ENCODE measurements around the gene ACSBG1. TPM values are rescaled to one million over a fixed set of nuclear protein-coding genes. Genes with fewer than 3 reads are reported as not detected.
A peak's percentile ranks its signal among the peaks of the same experiment; 100 is the strongest.

ACSBG1 gene
- total RNA-seq, 1 experiment from 2014 or later = not detected

GRCh38 chr15:78146425-78147154, 87.8 kb downstream of the ACSBG1 start:
- Histone ChIP-seq H3K9me3 (no peaks in the 10 kb centered on the region), H3K4me3 (no peak overlapping the region), H3K36me3 (no peaks in the 10 kb centered on the region; the same call in none of the 2 replicates), H3K27me3 (no peaks in the 10 kb centered on the region)
- peak; percentile 26 for DNase-seq

GRCh38 chr15:78142332-78142731, 92.0 kb downstream of the ACSBG1 start:
- Histone ChIP-seq H3K36me3 (no peaks in the 10 kb centered on the region), H3K9me3 (no peaks in the 10 kb centered on the region)
- no peak for DNase-seq

GRCh38 chr15:78140292-78140691, 94.1 kb downstream of the ACSBG1 start:
- H3K9me3 ChIP-seq = no peaks in the 10 kb centered on the region
- peaks cover 2% of the 10 kb centered on the region for H3K27me3 ChIP-seq
- no peaks in the 10 kb centered on the region for H3K36me3 ChIP-seq
- H3K4me3 ChIP-seq = no peak overlapping the region
- DNase-seq = no peak

More at GRCh38 chr15:78142332-78142731, 92.0 kb downstream of the ACSBG1 start:
- H3K27me3 ChIP-seq = peaks cover 2% of the 10 kb centered on the region
- H3K4me3 ChIP-seq = no peak overlapping the region

- peaks cover 2% of the 10 kb centered on the region for H3K27me3 ChIP-seq
- DNase-seq = no peak
- H3K9me3 ChIP-seq = no peaks in the 10 kb centered on the region
- H3K4me3 ChIP-seq = no peak overlapping the region
- H3K36me3 ChIP-seq = no peaks in the 10 kb centered on the region
Measured at GRCh38 chr15:78139578-78139977, 94.8 kb downstream of the ACSBG1 start.

- Histone ChIP-seq H3K9me3 (no peaks in the 10 kb centered on the region), H3K36me3 (no peaks in the 10 kb centered on the region), H3K4me3 (no peak overlapping the region), H3K27me3 (no peaks in the 10 kb centered on the region)
- no peak for DNase-seq
Measured at GRCh38 chr15:78133801-78134200, 100.6 kb downstream of the ACSBG1 start.

- H3K36me3 ChIP-seq = no peaks in the 10 kb centered on the region
- peak within 1 kb of the TSS; percentile 72 for H3K4me3 ChIP-seq
- peak; percentile 75 for DNase-seq
Measured at GRCh38 chr15:78131295-78132061, 102.9 kb downstream of the ACSBG1 start, which contains the start of gene CIB2. CIB2 (minus strand) TSS chr15:78131445; CDS start chr15:78131215, 230 bp downstream.

DNA sequence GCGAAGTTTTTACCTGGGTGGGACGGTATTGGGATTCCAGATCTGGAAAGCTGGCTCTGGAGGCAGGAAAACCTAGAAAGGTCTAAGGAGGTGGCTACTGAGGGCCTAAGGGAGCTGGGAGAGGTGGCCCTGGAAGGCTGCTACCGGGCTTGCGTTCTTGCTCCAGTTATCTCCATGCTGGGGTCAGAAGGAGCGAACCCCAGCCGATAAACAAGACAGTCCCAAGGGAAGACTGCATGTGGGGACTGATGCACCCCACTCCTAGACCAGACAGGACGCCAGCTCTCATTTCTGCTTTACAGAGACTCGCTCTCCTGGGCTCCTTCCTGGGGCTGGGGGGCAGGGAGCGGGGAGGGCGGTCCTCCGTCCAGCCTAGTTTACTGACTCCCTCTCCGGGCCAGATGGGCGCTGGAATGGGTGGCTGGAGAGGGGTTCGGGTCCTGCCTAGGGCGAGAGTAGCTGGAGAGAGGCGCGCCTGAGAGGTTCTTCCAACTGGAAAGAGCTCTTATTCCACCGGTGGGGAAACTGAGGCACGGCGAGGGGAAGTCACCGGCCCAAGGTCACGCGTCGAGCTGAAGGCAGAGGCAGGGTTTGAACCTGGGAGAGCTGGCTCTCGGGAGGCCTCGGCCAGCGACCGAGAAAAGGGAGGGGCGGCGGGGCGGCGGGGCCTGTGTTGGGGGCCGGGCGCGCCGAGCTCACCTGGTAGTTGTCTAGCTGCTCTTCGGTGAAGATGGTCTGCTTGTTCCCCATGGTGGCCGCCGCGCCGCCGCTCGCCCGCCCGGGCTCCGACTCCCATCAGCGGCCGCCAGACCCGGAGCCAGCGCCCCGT, 103.7 kb downstream of the ACSBG1 start:
- Histone ChIP-seq H3K36me3 (no peaks in the 10 kb centered on the region), H3K9me3 (no peaks in the 10 kb centered on the region), H3K27me3 (no peaks in the 10 kb centered on the region), H3K4me3 (no peak overlapping the region)
- DNase-seq = no peak

More at GRCh38 chr15:78131295-78132061, 102.9 kb downstream of the ACSBG1 start, which contains the start of gene CIB2:
- Histone ChIP-seq H3K9me3 (no peaks in the 10 kb centered on the region), H3K27me3 (no peaks in the 10 kb centered on the region)

- no peak for DNase-seq
- H3K9me3 ChIP-seq = no peaks in the 10 kb centered on the region
- H3K4me3 ChIP-seq = no peak overlapping the region
- no peaks in the 10 kb centered on the region for H3K27me3 ChIP-seq
- no peaks in the 10 kb centered on the region for H3K36me3 ChIP-seq
Measured at GRCh38 chr15:78129751-78130287, 104.5 kb downstream of the ACSBG1 start.

GRCh38 chr15:78129077-78129750, 105.2 kb downstream of the ACSBG1 start:
- Histone ChIP-seq H3K4me3 (no peak overlapping the region), H3K27me3 (no peaks in the 10 kb centered on the region), H3K9me3 (no peaks in the 10 kb centered on the region), H3K36me3 (no peaks in the 10 kb centered on the region)
- peak; percentile 71 for DNase-seq

- no peak for DNase-seq
Measured at GRCh38 chr15:78127882-78128281, 106.5 kb downstream of the ACSBG1 start.

DNA sequence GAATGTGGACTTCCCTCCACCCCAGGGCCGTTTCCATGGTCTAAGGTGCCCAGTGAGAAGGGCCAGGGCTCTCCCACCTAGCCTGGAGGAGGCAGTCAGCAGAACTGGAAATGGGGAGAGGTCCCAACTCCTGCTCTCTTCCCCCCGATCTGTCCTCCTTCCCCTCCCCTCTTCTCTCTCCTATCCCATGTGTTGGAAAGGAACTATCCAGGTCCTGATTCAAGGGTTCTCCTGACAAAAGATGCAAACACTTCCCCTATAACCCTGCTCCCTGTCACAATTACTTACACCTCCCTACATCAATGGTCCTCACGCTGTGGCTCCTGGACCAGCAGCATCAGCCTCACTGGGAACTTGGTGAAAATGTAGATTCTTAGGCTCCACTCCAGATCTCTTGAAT, 109.1 kb downstream of the ACSBG1 start:
- DNase-seq = no peak
- no peaks in the 10 kb centered on the region for H3K27me3 ChIP-seq
- H3K4me3 ChIP-seq = no peak overlapping the region

More at GRCh38 chr15:78127882-78128281, 106.5 kb downstream of the ACSBG1 start:
- H3K4me3 ChIP-seq = no peak overlapping the region
- no peaks in the 10 kb centered on the region for H3K27me3 ChIP-seq
- H3K9me3 ChIP-seq = no peaks in the 10 kb centered on the region
- H3K36me3 ChIP-seq = no peaks in the 10 kb centered on the region

GRCh38 chr15:78120523-78120922, 113.8 kb downstream of the ACSBG1 start:
- Histone ChIP-seq H3K36me3 (no peaks in the 10 kb centered on the region), H3K9me3 (no peaks in the 10 kb centered on the region), H3K27me3 (no peaks in the 10 kb centered on the region), H3K4me3 (no peak overlapping the region)
- DNase-seq = no peak

More for the DNA sequence above, 109.1 kb downstream of the ACSBG1 start:
- no peaks in the 10 kb centered on the region for H3K36me3 ChIP-seq
- H3K9me3 ChIP-seq = no peaks in the 10 kb centered on the region

Other genes with a start within 250 kb of the ACSBG1 start
- 30.6 and 31.4 TPM in 2 replicates for gene TBC1D2B, start 156.9 kb downstream of the ACSBG1 start, total RNA-seq (2014; rRNA removed; shearing (Covaris generic); ENCODE audit: low replicate concordance)
- not detected in 2 replicates for gene SH2D7, start 142.0 kb downstream of the ACSBG1 start, total RNA-seq (2014; rRNA removed; shearing (Covaris generic); ENCODE audit: low replicate concordance)
- 4.0 and 8.0 TPM in 2 replicates for gene CIB2, start 103.1 kb downstream of the ACSBG1 start, total RNA-seq (2014; rRNA removed; shearing (Covaris generic); ENCODE audit: low replicate concordance)
- 67.3 and 87.9 TPM in 2 replicates for gene IDH3A, start 85.2 kb downstream of the ACSBG1 start, total RNA-seq (2014; rRNA removed; shearing (Covaris generic); ENCODE audit: low replicate concordance)
- gene DNAJA4, start 30.0 kb upstream of the ACSBG1 start, total RNA-seq (2014; rRNA removed; shearing (Covaris generic); ENCODE audit: low replicate concordance) = not detected in 2 replicates
- 188 and 259 TPM in 2 replicates for gene SKIC8, start 65.0 kb upstream of the ACSBG1 start, total RNA-seq (2014; rRNA removed; shearing (Covaris generic); ENCODE audit: low replicate concordance)
- not detected in 2 replicates for gene CRABP1, start 105.8 kb upstream of the ACSBG1 start, total RNA-seq (2014; rRNA removed; shearing (Covaris generic); ENCODE audit: low replicate concordance)
- gene IREB2, start 203.7 kb upstream of the ACSBG1 start, total RNA-seq (2014; rRNA removed; shearing (Covaris generic); ENCODE audit: low replicate concordance) = 13.2 and 15.1 TPM in 2 replicates

Measured in MG63 (cell line).